Mesodermal cell (in vitro differentiated cells): ENCODE data around the gene PDE5A.
A peak's percentile ranks its signal among the peaks of the same experiment; 100 is the strongest.

Source experiments
- H3K27ac ChIP-seq: 2 replicates; pipeline ENCODE4 v1.7.0; 2013; ENCODE audit warnings: mild to moderate bottlenecking, low read depth, low read length, moderate library complexity; ENCODE audit not compliant: severe bottlenecking
- H3K36me3 ChIP-seq: 2 replicates; pipeline ENCODE4 v1.7.1; 2013; ENCODE audit warnings: mild to moderate bottlenecking, low read length, moderate library complexity; ENCODE audit not compliant: control insufficient read depth, insufficient read depth
- H3K4me1 ChIP-seq: one replicate; pipeline ENCODE4 v1.7.1; 2013; ENCODE audit warnings: mild to moderate bottlenecking, low read length; ENCODE audit not compliant: insufficient read depth, control insufficient read depth, poor library complexity, severe bottlenecking
- H3K4me3 ChIP-seq: 2 replicates; pipeline ENCODE4 v1.7.0; 2013; ENCODE audit warnings: low read length, control low read depth, mild to moderate bottlenecking; ENCODE audit not compliant: insufficient read depth, poor library complexity, severe bottlenecking; ENCODE audit errors: extremely low read depth
- H3K9me3 ChIP-seq: 2 replicates; pipeline ENCODE4 v1.7.1; 2013; ENCODE audit warnings: mild to moderate bottlenecking, low read length, moderate library complexity; ENCODE audit not compliant: control insufficient read depth
- WGBS, 2 experiments: methylation state at CpG; one replicate each; pipeline ENCODE4 v1.1.5; 2013; ENCODE audit warnings: missing lambda C conversion rate in 2 of 2; ENCODE audit not compliant: insufficient coverage in 2 of 2; 5-methylcytosine and 5-hydroxymethylcytosine counted together

Gene PDE5A

DNA sequence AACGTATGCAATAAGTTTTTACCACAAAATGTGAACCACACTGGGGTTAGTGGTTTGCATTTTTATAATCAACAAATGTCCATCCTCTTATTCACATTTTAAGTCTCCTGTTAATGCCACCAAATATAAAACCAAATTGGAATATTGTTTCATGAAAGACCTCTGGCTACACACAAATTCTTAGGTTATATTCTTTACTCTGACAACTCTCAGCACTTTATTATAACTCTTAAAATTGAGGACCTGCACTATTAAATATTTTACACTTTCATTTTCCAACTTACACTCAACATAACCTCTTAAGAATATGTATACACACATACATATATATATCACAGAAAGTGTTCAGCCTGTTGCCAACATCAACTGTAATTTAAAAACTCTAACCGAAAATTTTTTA lies 2.8 kb downstream of the PDE5A start:
- peak overlapping the region; percentile 70 for H3K4me3 ChIP-seq

DNA sequence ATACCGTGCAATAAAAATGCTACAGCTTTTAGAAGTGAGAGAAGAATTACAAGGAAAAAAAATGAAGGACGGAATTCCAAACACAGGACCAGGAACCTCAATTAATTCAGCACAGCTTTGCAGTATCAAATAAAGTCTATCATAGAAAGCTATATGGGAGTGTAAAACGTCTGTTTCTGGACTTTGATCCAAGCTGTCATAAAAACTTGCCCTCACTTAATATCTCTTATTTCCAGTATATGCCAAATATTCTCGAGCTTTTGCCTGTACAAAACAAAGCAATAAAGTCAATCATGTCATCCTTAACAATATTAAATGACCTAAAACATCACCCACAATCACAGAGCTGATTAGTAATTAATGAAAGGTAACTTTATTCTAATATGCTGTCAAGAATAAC lies 4.2 kb downstream of the PDE5A start:
- H3K9me3 ChIP-seq, result no peaks in the 10 kb centered on the region
- H3K4me1 ChIP-seq, result peaks cover 5% of the 10 kb centered on the region
- no peak overlapping the region for H3K27ac ChIP-seq
- WGBS, 2 experiments, result 100% methylated on average over 1 of the region's 4 CpGs; no CpG with 5 or more reads in 1 of the 2 experiments
- H3K36me3 ChIP-seq, result peaks cover 2% of the 10 kb centered on the region
- H3K4me3 ChIP-seq, result no peak overlapping the region

More for the DNA sequence above, 2.8 kb downstream of the PDE5A start:
- WGBS, 2 experiments, result no CpG with 5 or more reads among the region's 2 CpGs
- peaks cover 6% of the 10 kb centered on the region for H3K4me1 ChIP-seq
- peaks cover 2% of the 10 kb centered on the region for H3K36me3 ChIP-seq
- no peaks in the 10 kb centered on the region for H3K9me3 ChIP-seq
- no peak overlapping the region for H3K27ac ChIP-seq

DNA sequence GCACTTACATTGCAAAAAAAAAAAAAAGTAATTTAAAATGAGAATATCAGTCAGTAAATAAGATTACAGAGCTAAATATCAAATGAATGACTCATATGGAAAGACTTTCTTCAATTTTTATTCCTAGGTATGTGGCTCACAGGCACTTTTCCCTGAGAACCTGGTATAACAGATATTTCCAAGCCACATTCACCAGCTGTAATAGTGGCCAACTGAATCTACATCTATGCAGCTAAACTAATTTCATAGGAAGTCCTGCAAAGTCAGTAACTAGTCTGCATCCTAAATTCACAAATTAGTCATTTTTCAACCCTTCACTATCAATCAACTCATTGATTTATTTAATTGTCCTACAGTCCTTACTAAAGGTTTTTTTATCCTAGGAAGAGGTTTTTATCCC lies 5.6 kb downstream of the PDE5A start:
- Histone ChIP-seq H3K27ac (no peak overlapping the region), H3K9me3 (no peaks in the 10 kb centered on the region), H3K4me3 (no peak overlapping the region), H3K4me1 (peaks cover 3% of the 10 kb centered on the region), H3K36me3 (peaks cover 2% of the 10 kb centered on the region)

DNA sequence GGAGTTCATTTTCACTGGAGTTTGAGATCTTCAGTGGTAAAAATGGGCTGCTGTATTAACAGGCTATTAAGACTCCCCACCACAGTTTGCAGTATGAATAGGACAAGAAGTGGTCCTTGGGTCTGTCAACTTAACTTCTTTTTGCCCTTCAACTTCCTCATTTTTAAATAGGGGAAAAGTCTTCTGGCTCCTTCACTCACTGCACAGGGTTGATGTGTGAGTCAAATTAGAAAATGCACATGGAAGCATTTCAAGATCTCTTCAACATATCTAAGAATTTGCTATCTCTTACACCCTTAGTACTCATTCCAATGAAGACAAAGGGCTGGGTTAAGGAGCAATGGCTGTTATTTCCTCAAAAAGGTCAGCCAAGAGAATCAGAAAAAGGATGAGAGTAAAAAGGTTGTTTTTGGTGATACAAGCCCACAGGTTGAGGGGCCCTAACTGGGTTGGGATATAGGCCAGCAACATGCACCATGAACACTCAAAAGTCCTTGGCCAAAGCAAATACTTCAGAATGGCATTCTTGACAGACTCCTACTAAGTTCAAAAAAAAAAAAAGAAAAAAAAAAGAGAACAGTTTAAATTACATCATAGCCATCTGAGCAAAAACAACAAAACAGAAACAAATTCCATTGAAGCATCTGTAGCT lies 13.4 kb downstream of the PDE5A start:
- no peak overlapping the region for H3K4me3 ChIP-seq

DNA sequence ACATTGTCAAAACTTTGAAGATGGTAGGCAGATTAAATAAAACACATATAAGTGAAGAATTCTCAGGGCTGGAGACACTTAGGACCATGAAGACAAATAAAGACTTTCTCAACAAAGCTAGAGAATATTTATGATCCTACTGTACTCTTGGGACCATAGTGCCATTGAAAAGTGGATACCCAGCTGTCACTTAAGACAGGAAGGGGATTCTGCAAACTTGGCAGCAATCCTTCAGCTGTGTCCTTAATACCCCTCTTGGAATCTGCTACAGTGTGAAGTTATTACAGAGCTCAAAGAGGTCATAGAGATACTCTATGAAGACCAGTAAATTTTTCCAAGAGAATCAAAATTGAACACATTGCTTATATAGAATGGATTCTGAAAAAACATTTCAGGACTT lies 24.3 kb downstream of the PDE5A start:
- Histone ChIP-seq H3K4me1 (no peaks in the 10 kb centered on the region), H3K9me3 (no peaks in the 10 kb centered on the region), H3K27ac (no peak overlapping the region), H3K36me3 (peaks cover 15% of the 10 kb centered on the region), H3K4me3 (no peak overlapping the region)

More for the DNA sequence above, 13.4 kb downstream of the PDE5A start:
- Histone ChIP-seq H3K36me3 (peaks cover 6% of the 10 kb centered on the region), H3K27ac (no peak overlapping the region), H3K4me1 (no peaks in the 10 kb centered on the region), H3K9me3 (peaks cover 4% of the 10 kb centered on the region)

GRCh38 chr4:119602366-119602765 lies 26.2 kb downstream of the PDE5A start:
- H3K4me3 ChIP-seq, result no peak overlapping the region
- no peaks in the 10 kb centered on the region for H3K4me1 ChIP-seq
- H3K27ac ChIP-seq, result no peak overlapping the region
- peaks cover 15% of the 10 kb centered on the region for H3K36me3 ChIP-seq
- H3K9me3 ChIP-seq, result peaks cover 4% of the 10 kb centered on the region
- 83% methylated on average over 1 of the region's 1 CpG; no CpG with 5 or more reads in 1 of the 2 experiments for WGBS, 2 experiments

- H3K36me3 ChIP-seq, result peaks cover 8% of the 10 kb centered on the region
- H3K9me3 ChIP-seq, result peaks cover 4% of the 10 kb centered on the region
- H3K4me1 ChIP-seq, result no peaks in the 10 kb centered on the region
- no peak overlapping the region for H3K27ac ChIP-seq
- no peak overlapping the region for H3K4me3 ChIP-seq
- WGBS, 2 experiments, result 94 to 96% methylated on average over 2 of the region's 2 CpGs
Measured at GRCh38 chr4:119598521-119598920, 30.1 kb downstream of the PDE5A start.

DNA sequence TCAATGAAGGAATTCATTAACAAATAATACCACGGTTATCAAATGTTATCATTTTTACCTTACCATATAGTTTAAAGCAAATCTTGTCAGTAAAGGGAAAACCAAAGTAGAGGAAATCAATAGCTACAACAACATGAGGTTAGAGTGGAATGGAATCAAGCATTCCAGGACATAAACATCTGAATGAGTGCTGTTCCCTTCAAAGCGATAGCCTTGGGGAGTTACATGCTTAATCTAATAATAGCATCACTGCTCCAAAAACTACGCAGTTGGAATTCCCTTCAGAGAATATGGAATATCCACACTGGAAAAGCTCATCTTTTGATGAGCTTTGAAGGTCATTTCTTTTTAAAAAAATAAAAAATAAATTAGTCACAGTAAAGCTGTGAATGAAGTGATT lies 31.2 kb downstream of the PDE5A start:
- WGBS, 2 experiments, result no CpG with 5 or more reads among the region's 3 CpGs
- H3K27ac ChIP-seq, result no peak overlapping the region
- H3K36me3 ChIP-seq, result peaks cover 8% of the 10 kb centered on the region
- H3K9me3 ChIP-seq, result peaks cover 4% of the 10 kb centered on the region
- H3K4me1 ChIP-seq, result no peaks in the 10 kb centered on the region
- no peak overlapping the region for H3K4me3 ChIP-seq

DNA sequence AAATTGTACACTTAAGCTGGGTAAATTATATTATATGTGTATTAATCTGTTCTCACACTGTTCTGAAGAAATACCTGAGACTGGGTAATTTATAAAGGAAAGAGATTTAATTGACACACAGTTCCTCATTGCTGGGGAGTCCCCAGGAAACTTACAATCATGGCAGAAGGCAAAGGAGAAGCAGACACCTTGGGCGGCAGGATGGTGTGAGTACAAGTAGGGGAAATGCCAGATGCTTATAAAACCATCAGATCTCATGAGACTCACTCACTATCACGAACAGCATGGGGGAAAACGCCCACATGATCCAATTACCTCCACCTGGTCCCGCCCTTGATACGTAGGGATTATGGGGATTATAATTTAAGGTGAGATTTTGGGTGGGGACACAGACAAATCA lies 34.9 kb downstream of the PDE5A start:
- Histone ChIP-seq H3K27ac (no peak overlapping the region), H3K4me3 (no peak overlapping the region), H3K4me1 (no peaks in the 10 kb centered on the region), H3K36me3 (peaks cover 5% of the 10 kb centered on the region), H3K9me3 (no peaks in the 10 kb centered on the region)
- WGBS, 2 experiments, result 100% methylated on average over 1 of the region's 5 CpGs; no CpG with 5 or more reads in 1 of the 2 experiments

DNA sequence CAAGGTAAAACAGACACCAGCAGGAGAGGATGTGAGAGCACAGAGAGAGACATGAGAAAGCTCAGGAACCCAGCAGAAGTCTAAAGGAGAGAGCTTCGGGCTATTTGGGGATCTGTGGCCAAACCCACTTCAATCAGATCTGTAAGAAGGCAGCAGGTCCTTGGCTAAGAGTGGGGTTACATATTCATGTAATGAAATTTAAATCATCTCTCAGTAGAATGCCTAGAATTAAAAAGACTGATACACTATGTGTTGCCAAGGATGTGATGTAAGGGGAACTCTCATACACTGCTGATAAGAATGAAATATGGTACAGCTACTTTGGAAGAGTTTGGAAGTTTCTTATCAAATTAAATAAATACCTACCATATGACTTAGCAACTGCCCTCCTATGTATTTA lies 35.8 kb downstream of the PDE5A start:
- H3K36me3 ChIP-seq, result peaks cover 5% of the 10 kb centered on the region
- WGBS, 2 experiments, result no CpG with 5 or more reads among the region's 1 CpG
- H3K4me1 ChIP-seq, result no peaks in the 10 kb centered on the region

GRCh38 chr4:119589165-119589564 lies 39.4 kb downstream of the PDE5A start:
- Histone ChIP-seq H3K27ac (no peak overlapping the region), H3K4me1 (no peaks in the 10 kb centered on the region), H3K9me3 (no peaks in the 10 kb centered on the region), H3K4me3 (no peak overlapping the region), H3K36me3 (no peaks in the 10 kb centered on the region)

More for the DNA sequence above, 35.8 kb downstream of the PDE5A start:
- H3K27ac ChIP-seq, result no peak overlapping the region
- H3K4me3 ChIP-seq, result no peak overlapping the region
- H3K9me3 ChIP-seq, result no peaks in the 10 kb centered on the region
